Loucy (cell line): Measurements from ENCODE around the gene OPN1MW3.
"Not testable (repeated sequence)": the region's sequence is repeated elsewhere in the genome, so short reads cannot be mapped to it uniquely, and the experiment has no call there.

Source experiments
- EZH2phosphoT487 ChIP-seq: fragments of 200-600 bp; IDR thresholded peaks from 2 replicates; pipeline ENCODE4 v1.6.1; 2018; ENCODE audit warnings: antibody characterized with exemption, mild to moderate bottlenecking, moderate library complexity, borderline replicate concordance
- TF ChIP-seq, protein P1 (sequence below): fragments of 200-600 bp; sonication (generic); conservative IDR thresholded peaks from 2 replicates; pipeline ENCODE4 v1.5.1; 2014; ENCODE audit warnings: mild to moderate bottlenecking, antibody characterized with exemption, low read length

DNA sequence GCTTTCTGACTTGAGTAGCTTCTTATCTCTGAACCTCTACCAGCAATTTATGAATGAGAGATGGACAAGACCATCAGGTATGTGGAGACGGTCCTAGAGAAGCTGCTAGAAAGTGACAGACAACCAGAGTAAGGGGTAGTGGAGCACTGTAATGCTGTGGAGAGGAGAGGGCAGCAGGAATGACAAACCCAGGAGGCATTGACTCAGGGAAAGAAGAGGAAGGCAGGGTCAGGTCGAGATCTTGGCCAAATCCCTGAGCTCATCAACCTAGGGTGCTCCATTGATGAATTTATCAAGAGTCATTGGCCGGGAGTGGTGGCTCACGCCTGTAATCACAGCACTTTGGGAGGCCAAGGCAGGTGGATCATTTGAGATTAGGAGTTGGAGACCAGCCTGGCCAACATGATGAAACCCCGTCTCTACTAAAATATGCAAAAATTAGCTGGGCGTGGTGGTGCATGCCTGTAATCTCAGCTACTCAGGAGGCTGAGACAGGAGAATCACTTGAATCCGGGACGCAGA, 17.3 kb upstream of the OPN1MW3 start:
- TF ChIP-seq, protein P1, sequence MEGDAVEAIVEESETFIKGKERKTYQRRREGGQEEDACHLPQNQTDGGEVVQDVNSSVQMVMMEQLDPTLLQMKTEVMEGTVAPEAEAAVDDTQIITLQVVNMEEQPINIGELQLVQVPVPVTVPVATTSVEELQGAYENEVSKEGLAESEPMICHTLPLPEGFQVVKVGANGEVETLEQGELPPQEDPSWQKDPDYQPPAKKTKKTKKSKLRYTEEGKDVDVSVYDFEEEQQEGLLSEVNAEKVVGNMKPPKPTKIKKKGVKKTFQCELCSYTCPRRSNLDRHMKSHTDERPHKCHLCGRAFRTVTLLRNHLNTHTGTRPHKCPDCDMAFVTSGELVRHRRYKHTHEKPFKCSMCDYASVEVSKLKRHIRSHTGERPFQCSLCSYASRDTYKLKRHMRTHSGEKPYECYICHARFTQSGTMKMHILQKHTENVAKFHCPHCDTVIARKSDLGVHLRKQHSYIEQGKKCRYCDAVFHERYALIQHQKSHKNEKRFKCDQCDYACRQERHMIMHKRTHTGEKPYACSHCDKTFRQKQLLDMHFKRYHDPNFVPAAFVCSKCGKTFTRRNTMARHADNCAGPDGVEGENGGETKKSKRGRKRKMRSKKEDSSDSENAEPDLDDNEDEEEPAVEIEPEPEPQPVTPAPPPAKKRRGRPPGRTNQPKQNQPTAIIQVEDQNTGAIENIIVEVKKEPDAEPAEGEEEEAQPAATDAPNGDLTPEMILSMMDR, result not testable (repeated sequence)
- TF ChIP-seq EZH2phosphoT487, result not testable (repeated sequence)
